NB4 (cell line): ENCODE data around the gene ARMC5.

ENCODE experiments used
- POLR2A ChIP-seq: IDR thresholded peaks from 2 replicates; pipeline ENCODE4 v1.6.1; 2011; ENCODE audit warnings: mild to moderate bottlenecking; ENCODE audit not compliant: insufficient read length; ENCODE audit errors: extremely low read depth
- TF ChIP-seq, protein P1 (sequence below): IDR thresholded peaks from one replicate; pipeline ENCODE4 v1.5.1; 2012; ENCODE audit warnings: low read depth, low read length
- TF ChIP-seq, protein P2 (sequence below): IDR thresholded peaks from 2 replicates; pipeline ENCODE4 v1.6.1; 2011; ENCODE audit warnings: low read depth, low read length

DNA sequence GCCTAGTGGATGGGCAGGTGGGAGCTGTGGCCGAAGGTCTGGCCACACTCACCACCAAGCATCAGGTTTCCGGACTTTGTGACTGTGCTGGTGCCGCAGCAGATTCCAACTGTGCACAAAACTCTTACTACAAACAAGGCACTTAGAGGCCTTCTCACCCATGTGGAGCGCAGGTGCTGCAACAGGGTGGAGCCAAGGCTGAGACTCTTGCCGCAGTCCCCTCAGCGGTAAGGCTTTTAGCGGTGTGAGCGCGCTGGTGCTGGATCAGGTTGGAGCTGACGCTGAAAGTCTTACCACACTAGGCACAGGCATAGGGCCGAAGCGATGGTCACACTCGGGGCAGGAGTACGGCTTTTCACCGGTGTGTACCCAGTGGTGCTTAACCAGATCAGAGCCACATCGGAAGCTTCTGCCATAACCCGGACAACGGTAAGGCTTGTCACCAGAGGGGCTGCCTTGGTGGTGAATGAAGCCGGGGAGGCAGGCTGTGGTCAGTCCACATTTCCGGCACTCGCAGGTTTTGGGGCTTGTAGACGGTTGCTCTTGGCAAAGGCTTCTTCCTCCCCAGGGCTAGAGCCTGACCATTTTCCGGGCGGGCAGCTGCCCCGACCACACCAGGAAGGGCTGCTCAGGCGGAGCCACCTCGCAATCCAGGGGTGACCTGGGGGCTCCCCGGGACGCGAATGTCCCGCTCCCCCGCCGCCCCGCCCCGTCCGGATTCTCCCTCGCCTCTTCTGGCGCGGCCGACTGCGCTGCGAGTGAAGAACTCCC, 1.0 kb upstream of the ARMC5 start:
- TF ChIP-seq, protein P1, sequence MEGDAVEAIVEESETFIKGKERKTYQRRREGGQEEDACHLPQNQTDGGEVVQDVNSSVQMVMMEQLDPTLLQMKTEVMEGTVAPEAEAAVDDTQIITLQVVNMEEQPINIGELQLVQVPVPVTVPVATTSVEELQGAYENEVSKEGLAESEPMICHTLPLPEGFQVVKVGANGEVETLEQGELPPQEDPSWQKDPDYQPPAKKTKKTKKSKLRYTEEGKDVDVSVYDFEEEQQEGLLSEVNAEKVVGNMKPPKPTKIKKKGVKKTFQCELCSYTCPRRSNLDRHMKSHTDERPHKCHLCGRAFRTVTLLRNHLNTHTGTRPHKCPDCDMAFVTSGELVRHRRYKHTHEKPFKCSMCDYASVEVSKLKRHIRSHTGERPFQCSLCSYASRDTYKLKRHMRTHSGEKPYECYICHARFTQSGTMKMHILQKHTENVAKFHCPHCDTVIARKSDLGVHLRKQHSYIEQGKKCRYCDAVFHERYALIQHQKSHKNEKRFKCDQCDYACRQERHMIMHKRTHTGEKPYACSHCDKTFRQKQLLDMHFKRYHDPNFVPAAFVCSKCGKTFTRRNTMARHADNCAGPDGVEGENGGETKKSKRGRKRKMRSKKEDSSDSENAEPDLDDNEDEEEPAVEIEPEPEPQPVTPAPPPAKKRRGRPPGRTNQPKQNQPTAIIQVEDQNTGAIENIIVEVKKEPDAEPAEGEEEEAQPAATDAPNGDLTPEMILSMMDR: peak; percentile 20
- TF ChIP-seq POLR2A: peak; percentile 58
- TF ChIP-seq, protein P2, sequence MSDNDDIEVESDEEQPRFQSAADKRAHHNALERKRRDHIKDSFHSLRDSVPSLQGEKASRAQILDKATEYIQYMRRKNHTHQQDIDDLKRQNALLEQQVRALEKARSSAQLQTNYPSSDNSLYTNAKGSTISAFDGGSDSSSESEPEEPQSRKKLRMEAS: peak; percentile 72
